HepG2 (cell line): ENCODE measurements around the gene ARHGAP26. TPM values are rescaled to one million over a fixed set of nuclear protein-coding genes. Genes with fewer than 3 reads are reported as not detected.
A peak's percentile ranks its signal among the peaks of the same experiment; 100 is the strongest.

ENCODE experiments used
- ATAC-seq: fragments of 200-7000 bp; cut with Tn5 transposase; 3 replicates; pipeline ENCODE4 v1.9.1; 2020; ENCODE audit warnings: mild to moderate bottlenecking, moderate library complexity
- BruUV-seq: library from RNA; stranded (reverse); fragments of 400-500 nt; replicated peaks from 2 replicates; lab custom pipeline; 2021; lab: Mats Ljungman, UMichigan
- CTCF ChIA-PET: fragments of 300-600 bp; formaldehyde crosslinking; extraction: SDS; loops from one replicate; lab custom pipeline; 2021; ENCODE audit warnings: low total read pairs, inconsistent platforms, low intra/inter-chr PET ratio; lab: Yijun Ruan, JAX
- POLR2A ChIA-PET: fragments of 350-600 bp; sonication (Branson Sonifier 250); formaldehyde crosslinking; loops from one replicate; lab custom pipeline; 2020; ENCODE audit warnings: antibody characterized with exemption, inconsistent platforms; lab: Yijun Ruan, JAX
- DNase-seq: peaks from one replicate; pipeline ENCODE4 v3.0.0-alpha.2; 2015; ENCODE audit warnings: low spot score
- FAIRE-seq: peaks from 3 replicates; lab custom pipeline; 2011; peaks lifted over from hg19 to GRCh38; lab: Jason Lieb, UNC
- H2AFZ ChIP-seq: one replicate; pipeline ENCODE4 v1.6.1; 2011; ENCODE audit warnings: low read length, inconsistent platforms
- H3K27ac ChIP-seq: fragments of 300-600 bp; 3 replicates; pipeline ENCODE4 v1.8.0; 2011; ENCODE audit warnings: mixed run types, mild to moderate bottlenecking, mixed read lengths, low read length, inconsistent platforms; ENCODE audit not compliant: insufficient read depth; ENCODE audit errors: extremely low read length
- H3K27me3 ChIP-seq, 2 experiments: fragments of 200-600 bp in 1 of 2; 2 replicates in 1 of 2; 3 replicates in 1 of 2; pipeline versions ENCODE4 v1.6.0 to v1.8.0; 2011; ENCODE audit warnings: low read length in 2 of 2, mild to moderate bottlenecking in 2 of 2, moderate library complexity in 2 of 2, inconsistent platforms in 1 of 2; ENCODE audit not compliant: insufficient read depth in 2 of 2, control insufficient read depth in 1 of 2
- H3K36me3 ChIP-seq, 2 experiments: fragments of 200-600 bp in 1 of 2; replicated peaks in 1 of 2; 2 replicates in 1 of 2; 3 replicates in 1 of 2; pipeline versions ENCODE4 v1.5.1 to v1.8.0; 2011; ENCODE audit warnings: low read length in 2 of 2, inconsistent platforms in 1 of 2; ENCODE audit not compliant: insufficient read depth in 2 of 2, control insufficient read depth in 1 of 2
- H3K4me1 ChIP-seq: 2 replicates; pipeline ENCODE4 v1.5.1; 2012; ENCODE audit warnings: low read length, inconsistent platforms; ENCODE audit not compliant: insufficient read depth
- H3K4me2 ChIP-seq: 2 replicates; pipeline ENCODE4 v1.6.0; 2011; ENCODE audit warnings: low read depth, low read length, inconsistent platforms
- H3K4me3 ChIP-seq, 3 experiments: fragments of 200-600 bp in 1 of 3; sonication (generic), shearing (Covaris generic) in 1 of 3; replicated peaks in 1 of 3; 2 replicates each; pipeline ENCODE4 v1.5.1; 2011 to 2016; ENCODE audit warnings: low read length in 3 of 3, inconsistent platforms in 2 of 3, low read depth in 2 of 3, mild to moderate bottlenecking in 2 of 3, control low read depth in 1 of 3, mixed read lengths in 1 of 3; ENCODE audit not compliant: insufficient read depth in 1 of 3
- H3K79me2 ChIP-seq: one replicate; pipeline ENCODE4 v1.6.1; 2011; ENCODE audit warnings: low read length, inconsistent platforms; ENCODE audit not compliant: insufficient read depth
- H3K9ac ChIP-seq: 2 replicates; pipeline ENCODE4 v1.6.0; 2011; ENCODE audit warnings: mild to moderate bottlenecking, low read depth, low read length, inconsistent platforms; ENCODE audit not compliant: insufficient read depth
- H3K9me3 ChIP-seq: 2 replicates; pipeline ENCODE4 v1.5.1; 2012; ENCODE audit warnings: mild to moderate bottlenecking, low read length
- H4K20me1 ChIP-seq: 2 replicates; pipeline ENCODE4 v1.6.0; 2011; ENCODE audit warnings: inconsistent platforms, mild to moderate bottlenecking, low read length, moderate library complexity; ENCODE audit not compliant: insufficient read depth
- JDP2 ChIP-seq: sonication (generic); formaldehyde crosslinking; IDR thresholded peaks from 2 replicates; pipeline ENCODE4 v1.8.1; 2022; ENCODE audit warnings: missing genetic modification reagents, borderline replicate concordance
- KDM3A ChIP-seq: IDR thresholded peaks from 2 replicates; pipeline ENCODE4 v1.6.1; 2018; ENCODE audit warnings: low read depth, missing compliant biosample characterization
- MAFF ChIP-seq: IDR thresholded peaks from 2 replicates; pipeline ENCODE4 v1.6.1; 2011; ENCODE audit warnings: low read depth, low read length, improper control_type of control experiment
- MAFK ChIP-seq, 2 experiments: IDR thresholded peaks in 1 of 2; conservative IDR thresholded peaks in 1 of 2; 2 replicates each; pipeline ENCODE4 v1.6.1; 2011; ENCODE audit warnings: improper control_type of control experiment in 2 of 2, low read length in 2 of 2
- ZNF282 ChIP-seq: fragments of 450-650 bp; IDR thresholded peaks from 2 replicates; pipeline ENCODE4 v1.6.1; 2018; ENCODE audit not compliant: partially characterized antibody
- ZNF644 ChIP-seq: IDR thresholded peaks from 2 replicates; pipeline ENCODE4 v1.6.1; 2016; ENCODE audit warnings: low read depth
- WGBS: methylation state at CpG from one replicate; pipeline ENCODE4 v1.1.6; 2017; ENCODE audit warnings: low lambda C conversion rate; 5-methylcytosine and 5-hydroxymethylcytosine counted together
- in situ Hi-C: cut with HindIII; loops from 2 replicates; pipeline ENCODE4 v1.10.0; 2017; ENCODE audit warnings: low pct_unique_long_range_greater_than_20kb; ENCODE audit not compliant: extremely low pct_ligation_motif_present
- intact Hi-C: fragments of 100-400 bp; cut with micrococcal nuclease; formaldehyde crosslinking; loops from one replicate; pipeline ENCODE4 v1.10.0; 2022; ENCODE audit not compliant: unreplicated experiment
- polyA plus RNA-seq, 8 experiments: library from polyadenylated mRNA; depleted of rRNA in 3 of 8; stranded (reverse) in 7 of 8; unstranded in 1 of 8; fragments of >200 nt; fragmentation: Illumina TruSeq in 4 of 8; extraction: Trizol in 4 of 8; gene quantifications; 2 replicates each; pipeline versions ENCODE4 v1.2.1 to v1.2.3, GENCODE V29; 2011 to 2016; ENCODE audit warnings: low read depth in 4 of 8, missing spikeins in 1 of 8, mixed read lengths in 1 of 8; ENCODE audit not compliant: insufficient read depth in 1 of 8
- total RNA-seq, 5 experiments: library from RNA; depleted of rRNA; stranded (reverse); fragments of >200 nt; fragmentation: Illumina TruSeq; extraction: Trizol; gene quantifications; 2 replicates each; pipeline ENCODE4 v1.2.3, GENCODE V29; 2016; ENCODE audit warnings: low read depth in 1 of 5
- TF ChIP-seq, protein P1 (sequence below): sonication (generic); formaldehyde crosslinking; IDR thresholded peaks from 2 replicates; pipeline ENCODE4 v1.8.0; 2022; ENCODE audit warnings: mild to moderate bottlenecking, missing genetic modification reagents, moderate library complexity

ARHGAP26 gene
- total and polyA plus RNA-seq, 2 of the 13 experiments (the other 11 are each of a cell fraction or from before 2014, with no cell fraction given) = 9.6 to 18.2 TPM

DNA sequence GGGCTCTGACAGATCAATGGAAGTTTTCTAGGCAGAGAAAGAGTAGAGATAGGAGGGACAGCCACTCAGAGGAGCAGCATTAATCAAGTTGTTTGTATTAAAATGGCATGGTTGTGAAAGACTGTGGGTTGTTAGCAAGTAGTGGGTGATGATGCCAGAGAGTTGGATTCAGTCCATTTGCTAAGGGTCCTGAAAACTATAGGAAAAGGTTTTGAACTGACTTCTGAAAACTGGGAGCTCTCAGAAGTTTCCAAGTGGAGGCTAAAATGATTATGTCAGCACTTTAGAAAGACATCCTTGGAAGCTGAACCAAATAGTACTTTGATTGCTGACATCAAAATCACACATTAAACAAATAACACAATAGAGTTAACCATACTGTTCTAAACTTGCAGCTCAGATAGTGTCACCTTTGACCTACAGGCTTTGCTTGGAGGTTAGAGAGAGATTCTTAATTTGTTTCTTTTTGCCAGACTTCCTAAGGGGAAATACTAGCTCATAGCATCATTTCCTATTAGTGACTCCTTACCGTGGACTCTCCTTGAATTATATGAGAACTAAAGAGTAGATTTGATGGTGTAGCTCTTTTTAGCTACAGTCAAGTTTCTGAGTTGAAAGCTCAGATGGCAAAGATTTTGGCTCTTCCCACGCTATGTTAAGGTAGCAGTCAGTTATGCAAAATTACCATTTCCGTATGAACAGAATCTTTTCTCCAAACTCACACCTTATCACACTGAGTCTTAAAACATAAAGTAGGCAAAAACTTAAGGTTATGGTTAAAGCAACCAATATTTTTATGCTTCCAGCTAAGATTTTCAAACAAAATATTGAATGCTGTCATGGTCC is 356.2 kb downstream of the ARHGAP26 start:
- no peak overlapping the region for H2AFZ ChIP-seq
- H3K4me3 ChIP-seq = no peak overlapping the region
- POLR2A ChIA-PET = no interaction called here
- no peaks in the 10 kb centered on the region for H3K27me3 ChIP-seq
- no peaks in the 10 kb centered on the region for H3K9me3 ChIP-seq
- no TSS peak for BruUV-seq
- FAIRE-seq (no peak), ATAC-seq (no peak), DNase-seq (no peak)
- TF ChIP-seq KDM3A (CRISPR knock-in tag) (no peak), JDP2 (CRISPR knock-in tag) (no peak), ZNF644 (CRISPR knock-in tag) (no peak), MAFF (peak; percentile 97), MAFK (conservative IDR thresholded peaks at IDR 0.05 in 1 of 2, IDR thresholded peaks at IDR 0.05 in 1 of 2; ENCODE audit: low read length in 2 of 2) (peak; percentile 95 to 99), ZNF282 (no peak)
- TF ChIP-seq, protein P1, sequence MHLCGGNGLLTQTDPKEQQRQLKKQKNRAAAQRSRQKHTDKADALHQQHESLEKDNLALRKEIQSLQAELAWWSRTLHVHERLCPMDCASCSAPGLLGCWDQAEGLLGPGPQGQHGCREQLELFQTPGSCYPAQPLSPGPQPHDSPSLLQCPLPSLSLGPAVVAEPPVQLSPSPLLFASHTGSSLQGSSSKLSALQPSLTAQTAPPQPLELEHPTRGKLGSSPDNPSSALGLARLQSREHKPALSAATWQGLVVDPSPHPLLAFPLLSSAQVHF = no peak
- in situ Hi-C loops = no loop called here
- no peak overlapping the region for H3K9ac ChIP-seq
- H4K20me1 ChIP-seq = no peaks in the 10 kb centered on the region
- H3K4me1 ChIP-seq = peaks cover 13% of the 10 kb centered on the region
- intact Hi-C loops = no loop called here
- no peak overlapping the region for H3K27ac ChIP-seq
- 99% methylated on average over 3 of the region's 3 CpGs for WGBS
- H3K4me2 ChIP-seq = no peak overlapping the region
- H3K36me3 ChIP-seq = peaks cover 0 to 4% of the 10 kb centered on the region in 2 experiments; a peak in 1 of 5 replicates
- H3K79me2 ChIP-seq = no peaks in the 10 kb centered on the region
- CTCF ChIA-PET = no interaction called here
